HCEC 1CT (cell line): Measurements from ENCODE around the gene NECTIN4.
"Not testable (repeated sequence)": the region's sequence is repeated elsewhere in the genome, so short reads cannot be mapped to it uniquely, and the experiment has no call there.

Experiments
- DNase-seq: peaks from one replicate; pipeline ENCODE4 v3.0.0-alpha.2; 2017

Gene NECTIN4

GRCh38 chr1:161081519-161081918, 7.8 kb downstream of the NECTIN4 start:
- no peak for DNase-seq

GRCh38 chr1:161080441-161081405, 8.6 kb downstream of the NECTIN4 start:
- peak; percentile 44 for DNase-seq

GRCh38 chr1:161079436-161080110, 9.8 kb downstream of the NECTIN4 start:
- no peak for DNase-seq

GRCh38 chr1:161077426-161077825, 11.9 kb downstream of the NECTIN4 start:
- no peak for DNase-seq

GRCh38 chr1:161076410-161076809, 12.9 kb downstream of the NECTIN4 start:
- no peak for DNase-seq

GRCh38 chr1:161074676-161075368, 14.5 kb downstream of the NECTIN4 start:
- DNase-seq = no peak

- DNase-seq = no peak
Observed at GRCh38 chr1:161073474-161074121, 15.8 kb downstream of the NECTIN4 start.

GRCh38 chr1:161072751-161073449, 16.5 kb downstream of the NECTIN4 start:
- DNase-seq = no peak

- peak; percentile 43 for DNase-seq
Observed at GRCh38 chr1:161071886-161072371, 17.4 kb downstream of the NECTIN4 start.

GRCh38 chr1:161070761-161071160, 18.6 kb downstream of the NECTIN4 start:
- peak; percentile 15 for DNase-seq

GRCh38 chr1:161069731-161070270, 19.6 kb downstream of the NECTIN4 start, which contains the start of gene ARHGAP30:
ARHGAP30 (minus strand) TSS chr1:161069891; CDS start chr1:161069624, 267 bp downstream.
- no peak for DNase-seq

GRCh38 chr1:161069241-161069640, 20.1 kb downstream of the NECTIN4 start:
- DNase-seq = no peak

GRCh38 chr1:161068306-161069234, 20.8 kb downstream of the NECTIN4 start:
- DNase-seq = no peak

- DNase-seq = no peak
Observed at GRCh38 chr1:161066694-161067093, 22.7 kb downstream of the NECTIN4 start.

- not testable (repeated sequence) for DNase-seq
Observed at GRCh38 chr1:161065681-161066080, 23.7 kb downstream of the NECTIN4 start.

- not testable (repeated sequence) for DNase-seq
Observed at GRCh38 chr1:161063936-161064335, 25.4 kb downstream of the NECTIN4 start.

GRCh38 chr1:161061419-161061818, 27.9 kb downstream of the NECTIN4 start:
- DNase-seq = no peak

- DNase-seq = no peak
Observed at GRCh38 chr1:161059293-161059692, 30.1 kb downstream of the NECTIN4 start.

GRCh38 chr1:161054805-161055204, 34.6 kb downstream of the NECTIN4 start:
- no peak for DNase-seq

- DNase-seq = no peak
Observed at GRCh38 chr1:161054232-161054631, 35.1 kb downstream of the NECTIN4 start.
